ENCODE measurements around the gene LPCAT3.
"Not testable (repeated sequence)": the region's sequence is repeated elsewhere in the genome, so short reads cannot be mapped to it uniquely, and the experiment has no call there.

The LPCAT3 gene

GRCh38 chr12:7037411-7037810, 19.1 kb upstream of the LPCAT3 start:
- not testable (repeated sequence) for DNase-seq (ENCODE audit: low read depth)

GRCh38 chr12:7035463-7035862, 17.2 kb upstream of the LPCAT3 start:
- no peak for DNase-seq (ENCODE audit: low read depth)

GRCh38 chr12:7034464-7034863, 16.2 kb upstream of the LPCAT3 start:
- no peak for DNase-seq (ENCODE audit: low read depth)

- no peak for DNase-seq (ENCODE audit: low read depth)
These were observed 14.7 kb upstream of the LPCAT3 start for GRCh38 chr12:7032990-7033389.

- DNase-seq (ENCODE audit: low read depth): no peak
These were observed 13.0 kb upstream of the LPCAT3 start for GRCh38 chr12:7031306-7031705.

GRCh38 chr12:7026854-7027253, 8.6 kb upstream of the LPCAT3 start:
- DNase-seq (ENCODE audit: low read depth): no peak

GRCh38 chr12:7023114-7023513, 4.8 kb upstream of the LPCAT3 start:
- DNase-seq (ENCODE audit: low read depth): no peak

GRCh38 chr12:7021956-7022355, 3.7 kb upstream of the LPCAT3 start:
- no peak for DNase-seq (ENCODE audit: low read depth)

GRCh38 chr12:7019043-7019569, 830 bp upstream of the LPCAT3 start:
- DNase-seq (ENCODE audit: low read depth): no peak

GRCh38 chr12:7017870-7018349, 366 bp downstream of the LPCAT3 start:
- no peak for DNase-seq (ENCODE audit: low read depth)

GRCh38 chr12:7016958-7017571, 1.2 kb downstream of the LPCAT3 start:
- no peak for DNase-seq (ENCODE audit: low read depth)

- DNase-seq (ENCODE audit: low read depth): peak; percentile 8
These were observed 2.5 kb downstream of the LPCAT3 start for GRCh38 chr12:7015555-7016370.

GRCh38 chr12:7013101-7013500, 5.2 kb downstream of the LPCAT3 start:
- no peak for DNase-seq (ENCODE audit: low read depth)

- no peak for DNase-seq (ENCODE audit: low read depth)
These were observed 6.2 kb downstream of the LPCAT3 start for GRCh38 chr12:7012024-7012607.

GRCh38 chr12:7011398-7011797, 6.9 kb downstream of the LPCAT3 start:
- not testable (repeated sequence) for DNase-seq (ENCODE audit: low read depth)

GRCh38 chr12:7009512-7009911, 8.8 kb downstream of the LPCAT3 start:
- DNase-seq (ENCODE audit: low read depth): peak; percentile 15

- no peak for DNase-seq (ENCODE audit: low read depth)
These were observed 9.4 kb downstream of the LPCAT3 start for GRCh38 chr12:7008864-7009263.

- no peak for DNase-seq (ENCODE audit: low read depth)
These were observed 11.6 kb downstream of the LPCAT3 start for GRCh38 chr12:7006639-7007038.

GRCh38 chr12:7005311-7005710, 13.0 kb downstream of the LPCAT3 start:
- no peak for DNase-seq (ENCODE audit: low read depth)

- no peak for DNase-seq (ENCODE audit: low read depth)
These were observed 13.4 kb downstream of the LPCAT3 start for GRCh38 chr12:7004840-7005239.

- no peak for DNase-seq (ENCODE audit: low read depth)
These were observed 13.9 kb downstream of the LPCAT3 start for GRCh38 chr12:7004287-7004803.

- DNase-seq (ENCODE audit: low read depth): no peak
These were observed 16.2 kb downstream of the LPCAT3 start for GRCh38 chr12:7001921-7002591.

Data from iris pigment epithelial cell (primary cell).